ENCODE measurements around the gene POU2AF3.

DNA sequence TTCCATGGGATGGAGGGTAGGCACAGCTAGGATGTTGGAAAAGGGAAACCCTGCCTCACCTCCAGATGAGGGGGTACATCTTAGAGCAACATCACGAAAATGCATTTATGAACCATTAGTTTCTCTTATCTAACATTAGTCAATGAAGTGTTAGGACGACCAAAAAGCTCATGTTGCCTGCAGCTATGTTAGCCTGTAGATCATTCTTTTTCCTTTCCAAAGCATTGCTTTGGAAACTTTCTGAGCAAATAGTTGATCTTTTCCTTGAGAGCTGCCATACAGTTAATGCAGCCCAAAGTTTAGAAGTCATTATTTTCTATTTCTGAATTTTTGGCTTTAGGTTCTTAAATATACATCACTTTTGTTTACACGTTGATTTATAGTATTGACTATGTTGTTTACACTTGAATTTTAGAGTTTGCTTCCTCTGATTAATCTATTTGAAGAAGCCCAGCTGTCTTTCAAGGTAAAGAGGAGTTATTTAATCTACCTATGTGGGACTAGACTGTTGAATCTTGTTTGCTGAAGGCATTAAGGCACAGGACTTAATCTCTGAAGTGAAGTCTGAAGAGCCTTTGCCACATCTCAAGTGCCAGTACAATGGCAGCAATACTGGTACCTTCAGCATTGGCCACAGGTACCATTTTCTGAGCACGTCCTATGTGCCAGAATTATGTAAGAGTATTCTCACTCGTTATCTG, 11.0 kb downstream of the POU2AF3 start:
- TF ChIP-seq, protein P1, sequence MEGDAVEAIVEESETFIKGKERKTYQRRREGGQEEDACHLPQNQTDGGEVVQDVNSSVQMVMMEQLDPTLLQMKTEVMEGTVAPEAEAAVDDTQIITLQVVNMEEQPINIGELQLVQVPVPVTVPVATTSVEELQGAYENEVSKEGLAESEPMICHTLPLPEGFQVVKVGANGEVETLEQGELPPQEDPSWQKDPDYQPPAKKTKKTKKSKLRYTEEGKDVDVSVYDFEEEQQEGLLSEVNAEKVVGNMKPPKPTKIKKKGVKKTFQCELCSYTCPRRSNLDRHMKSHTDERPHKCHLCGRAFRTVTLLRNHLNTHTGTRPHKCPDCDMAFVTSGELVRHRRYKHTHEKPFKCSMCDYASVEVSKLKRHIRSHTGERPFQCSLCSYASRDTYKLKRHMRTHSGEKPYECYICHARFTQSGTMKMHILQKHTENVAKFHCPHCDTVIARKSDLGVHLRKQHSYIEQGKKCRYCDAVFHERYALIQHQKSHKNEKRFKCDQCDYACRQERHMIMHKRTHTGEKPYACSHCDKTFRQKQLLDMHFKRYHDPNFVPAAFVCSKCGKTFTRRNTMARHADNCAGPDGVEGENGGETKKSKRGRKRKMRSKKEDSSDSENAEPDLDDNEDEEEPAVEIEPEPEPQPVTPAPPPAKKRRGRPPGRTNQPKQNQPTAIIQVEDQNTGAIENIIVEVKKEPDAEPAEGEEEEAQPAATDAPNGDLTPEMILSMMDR (IDR thresholded peaks at IDR 0.05): no peak
- no peak for TF ChIP-seq POLR2A (IDR thresholded peaks at IDR 0.05)

All from adrenal gland (tissue), 5 donors.